Endometrial microvascular endothelial cells (primary cell): ENCODE data around the gene ABAT. TPM values are rescaled to one million over a fixed set of nuclear protein-coding genes. Genes with fewer than 3 reads are reported as not detected.
"Not testable (repeated sequence)": the region's sequence is repeated elsewhere in the genome, so short reads cannot be mapped to it uniquely, and the experiment has no call there.

Source experiments
- in situ Hi-C: cut with HindIII; loops from 2 replicates; pipeline ENCODE4 v1.10.0; 2017; ENCODE audit warnings: low sequenced_read_pairs, low pct_unique_long_range_greater_than_20kb; ENCODE audit errors: inconsistent ontology term
- total RNA-seq: library from RNA; depleted of rRNA; stranded (reverse); fragments of >200 nt; gene quantifications from one replicate; pipeline ENCODE4 v1.2.3, GENCODE V29; 2015; ENCODE audit errors: inconsistent ontology term

The ABAT gene
- total RNA-seq, 1 donor from 2014 or later: 0.56 TPM

GRCh38 chr16:8647721-8648318 lies 26.6 kb upstream of the ABAT start:
- in situ Hi-C loops: no loop called here

DNA sequence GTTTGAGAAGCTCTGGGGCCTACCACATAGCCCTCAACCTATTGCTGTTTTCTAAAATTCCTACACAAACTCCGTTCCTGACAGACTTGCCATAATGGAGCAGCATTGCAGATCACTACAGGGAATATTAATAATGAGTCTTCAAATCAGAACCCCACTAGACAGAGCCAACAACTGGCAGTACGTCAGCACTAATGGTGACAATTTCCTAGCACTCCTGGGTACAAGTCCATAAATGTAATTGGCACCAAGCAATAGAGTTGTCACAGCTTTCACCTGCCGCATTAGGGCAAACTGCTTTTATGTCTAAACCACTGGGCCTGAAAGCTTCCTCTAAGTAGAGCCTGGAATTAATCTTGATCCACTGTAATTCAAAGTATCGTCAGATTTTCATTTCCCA lies 25.5 kb upstream of the ABAT start:
- in situ Hi-C loops: no loop called here

DNA sequence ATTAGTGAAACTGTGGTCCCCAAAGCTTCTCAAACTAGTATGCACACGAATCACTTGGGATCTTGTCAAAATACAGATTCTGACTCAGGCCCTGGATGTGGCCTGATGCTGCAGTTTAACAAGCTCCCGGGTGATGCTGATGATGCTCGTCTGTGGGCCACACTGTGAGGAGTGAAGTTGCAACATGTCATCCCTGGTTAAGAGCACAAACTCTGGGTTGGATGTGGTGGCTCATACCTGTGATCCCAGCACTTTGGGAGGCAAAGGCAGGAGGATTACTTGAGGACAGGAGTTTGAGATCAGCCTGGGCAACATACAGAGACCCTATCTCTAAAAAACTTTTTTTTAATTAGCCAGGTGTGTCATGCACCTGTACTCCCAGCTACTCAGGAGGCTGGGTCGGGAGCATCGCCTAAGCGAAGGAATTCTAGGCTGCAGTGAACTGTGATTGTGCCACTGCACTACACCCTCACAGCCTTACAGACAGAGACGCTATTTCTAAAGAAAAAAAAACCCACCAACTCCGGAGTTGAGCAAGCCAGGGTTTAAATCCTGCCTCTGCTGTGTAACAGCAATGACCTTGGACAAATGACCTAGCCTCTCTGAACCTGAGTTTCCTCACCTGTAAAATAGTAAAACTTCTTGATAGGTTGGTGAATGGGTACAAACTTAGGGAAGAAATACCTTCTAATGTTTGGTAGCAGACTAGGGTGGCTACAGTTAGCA lies 24.4 kb upstream of the ABAT start:
- in situ Hi-C loops: no loop called here

DNA sequence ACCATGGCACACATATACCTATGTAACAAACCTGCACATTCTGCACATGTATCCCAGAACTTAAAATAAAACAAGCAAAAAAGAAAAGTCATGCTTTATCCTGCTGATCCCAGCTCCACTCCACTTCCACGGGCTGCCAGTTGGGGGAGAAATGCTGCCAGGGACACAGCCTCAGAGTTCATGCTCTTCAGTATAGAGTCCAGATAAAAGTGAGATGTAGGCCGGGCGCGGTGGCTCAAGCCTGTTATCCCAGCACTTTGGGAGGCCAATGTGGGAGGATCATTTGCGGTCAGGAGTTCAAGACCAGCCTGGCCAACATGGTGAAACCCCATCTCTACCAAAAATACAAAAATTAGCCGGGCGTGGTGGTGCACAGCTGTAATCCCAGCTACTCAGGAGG lies 22.5 kb upstream of the ABAT start:
- in situ Hi-C loops: not testable (repeated sequence)

DNA sequence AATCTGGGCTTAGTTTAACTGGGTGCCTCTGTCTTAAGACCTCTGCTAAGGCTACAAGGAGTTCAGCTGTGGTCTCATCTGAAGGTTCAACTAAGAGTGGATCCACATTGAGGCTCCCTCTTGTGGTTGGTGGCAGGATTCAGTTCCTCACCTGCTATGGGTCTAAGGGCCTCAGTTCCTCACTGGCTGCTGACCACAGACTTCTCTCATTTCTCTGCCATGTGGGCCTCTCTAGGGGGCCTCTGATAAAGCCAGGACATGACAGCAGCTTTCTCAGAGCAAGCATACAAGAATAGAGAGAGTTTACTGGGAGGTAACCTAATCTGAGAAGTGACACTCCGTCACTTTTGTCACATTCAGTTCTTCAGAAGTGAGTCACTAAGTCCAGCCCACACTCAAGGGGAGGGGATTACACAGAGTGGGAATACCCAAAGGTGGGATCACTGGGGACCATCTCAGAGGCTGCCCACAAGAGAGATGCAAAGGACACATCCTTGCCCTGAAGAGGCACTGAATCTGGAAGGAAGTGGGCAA lies 19.2 kb upstream of the ABAT start:
- in situ Hi-C loops: no loop called here

DNA sequence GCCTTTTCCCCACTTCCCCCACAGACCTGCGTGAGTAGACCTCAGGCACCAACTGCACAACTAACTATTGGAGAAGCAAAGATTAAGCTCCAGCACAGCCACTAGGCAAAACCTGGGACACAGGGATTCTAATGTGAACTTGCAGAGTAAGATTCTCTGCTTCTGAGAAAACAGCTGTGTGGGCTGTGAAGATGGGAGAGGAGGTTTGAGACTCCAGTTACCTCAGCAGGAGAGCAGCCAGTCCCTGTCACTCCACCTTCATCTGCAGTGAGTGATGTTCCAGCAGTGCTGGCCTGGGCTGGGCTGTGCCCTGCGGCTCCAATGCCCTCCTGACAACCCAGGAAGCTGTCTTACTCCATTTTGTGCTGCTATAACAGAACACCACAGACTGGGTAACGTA lies 18.0 kb upstream of the ABAT start:
- in situ Hi-C loops: no loop called here

DNA sequence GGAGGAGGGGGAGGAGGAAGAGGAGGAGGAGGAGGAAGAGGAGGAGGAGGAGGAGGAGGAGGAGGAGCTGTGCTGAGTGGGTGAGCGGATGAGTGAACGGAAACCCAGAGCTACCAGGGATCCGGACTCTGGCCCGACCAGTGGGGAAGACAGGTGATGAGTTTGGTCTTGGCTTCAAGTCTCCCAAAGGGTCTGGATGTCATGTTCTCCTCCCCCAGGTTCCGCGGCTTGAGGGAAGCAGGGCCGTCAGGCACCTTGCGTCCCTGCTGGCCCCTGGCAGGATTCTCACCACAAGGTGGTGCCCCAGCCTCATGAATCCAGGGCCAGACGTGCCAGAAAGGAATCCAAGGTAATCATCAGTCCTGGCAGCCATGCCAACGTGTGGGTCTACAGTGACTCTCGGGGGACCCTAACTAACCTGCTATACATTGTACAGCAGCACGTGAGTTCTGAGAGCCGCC lies 13.5 kb upstream of the ABAT start:
- in situ Hi-C loops: no loop called here

GRCh38 chr16:8661703-8662102 lies 12.7 kb upstream of the ABAT start:
- in situ Hi-C loops: no loop called here

- in situ Hi-C loops: no loop called here
Observed at GRCh38 chr16:8663192-8664089, 11.0 kb upstream of the ABAT start.

DNA sequence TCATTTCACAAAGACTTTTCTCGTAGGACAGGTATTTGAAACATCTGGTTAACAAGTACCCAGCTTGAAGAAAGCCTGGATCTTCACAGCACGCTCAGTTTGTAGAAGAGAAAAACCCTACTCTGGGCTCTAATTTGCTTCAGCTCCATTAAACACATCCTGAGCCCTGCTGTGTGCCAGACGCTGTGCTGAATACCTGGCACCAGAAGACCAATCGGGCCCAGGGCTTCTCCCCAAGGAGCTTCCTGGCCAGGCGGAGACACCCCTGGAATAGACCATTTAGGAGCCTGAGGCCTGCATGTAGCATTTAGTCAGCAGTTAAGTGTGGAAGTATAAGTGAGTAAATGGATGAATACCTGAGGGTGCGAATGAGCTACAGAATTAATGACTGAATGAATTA lies 8.9 kb upstream of the ABAT start:
- in situ Hi-C loops: no loop called here

DNA sequence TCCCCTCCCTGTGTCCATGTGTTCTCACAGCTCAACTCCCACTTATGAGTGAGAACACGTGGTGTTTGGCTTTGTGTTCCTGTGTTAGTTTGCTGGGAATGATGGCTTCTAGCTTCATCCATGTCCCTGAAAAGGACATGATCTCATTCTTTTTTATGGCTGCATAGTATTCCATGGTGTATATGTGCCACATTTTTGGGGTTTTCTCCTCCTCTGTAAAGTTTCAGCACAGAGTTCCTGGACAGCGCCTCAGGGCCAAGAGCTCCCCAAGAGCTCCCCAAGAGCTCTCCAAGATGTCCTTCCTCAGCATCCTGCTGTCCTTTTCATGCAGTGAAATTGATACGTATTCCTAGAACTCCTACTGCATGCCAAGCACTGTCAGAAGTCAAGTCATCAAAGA lies 6.9 kb upstream of the ABAT start:
- in situ Hi-C loops: no loop called here

- in situ Hi-C loops: no loop called here
Observed at GRCh38 chr16:8668113-8668512, 6.3 kb upstream of the ABAT start.

GRCh38 chr16:8669481-8669880 lies 4.9 kb upstream of the ABAT start:
- in situ Hi-C loops: no loop called here

DNA sequence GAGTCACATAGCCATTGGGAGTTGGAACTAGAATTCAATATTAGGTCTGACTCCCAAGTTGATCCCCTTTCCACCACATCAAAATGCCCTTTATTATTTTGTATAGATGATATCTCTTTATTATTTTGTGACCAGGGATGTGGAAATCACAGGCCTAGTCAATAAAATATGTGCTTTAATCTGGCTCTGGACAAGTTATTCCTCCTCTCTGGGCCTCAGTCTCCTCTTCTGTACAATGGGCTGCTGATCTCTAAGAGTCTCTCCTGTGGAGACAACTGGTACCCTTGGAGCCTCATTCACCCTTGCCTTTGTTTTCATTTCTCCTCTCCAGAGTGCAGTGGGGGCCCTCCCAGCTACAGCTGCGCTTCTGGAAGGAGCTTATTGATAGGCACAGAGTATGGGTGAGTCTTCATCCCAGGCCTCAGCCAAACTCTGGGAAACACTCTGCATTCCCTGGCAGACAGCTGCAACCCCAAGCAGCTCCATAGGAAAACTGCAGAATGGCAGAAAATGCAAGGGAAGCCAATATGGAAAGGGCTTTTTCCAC lies 4.3 kb upstream of the ABAT start:
- in situ Hi-C loops: no loop called here

DNA sequence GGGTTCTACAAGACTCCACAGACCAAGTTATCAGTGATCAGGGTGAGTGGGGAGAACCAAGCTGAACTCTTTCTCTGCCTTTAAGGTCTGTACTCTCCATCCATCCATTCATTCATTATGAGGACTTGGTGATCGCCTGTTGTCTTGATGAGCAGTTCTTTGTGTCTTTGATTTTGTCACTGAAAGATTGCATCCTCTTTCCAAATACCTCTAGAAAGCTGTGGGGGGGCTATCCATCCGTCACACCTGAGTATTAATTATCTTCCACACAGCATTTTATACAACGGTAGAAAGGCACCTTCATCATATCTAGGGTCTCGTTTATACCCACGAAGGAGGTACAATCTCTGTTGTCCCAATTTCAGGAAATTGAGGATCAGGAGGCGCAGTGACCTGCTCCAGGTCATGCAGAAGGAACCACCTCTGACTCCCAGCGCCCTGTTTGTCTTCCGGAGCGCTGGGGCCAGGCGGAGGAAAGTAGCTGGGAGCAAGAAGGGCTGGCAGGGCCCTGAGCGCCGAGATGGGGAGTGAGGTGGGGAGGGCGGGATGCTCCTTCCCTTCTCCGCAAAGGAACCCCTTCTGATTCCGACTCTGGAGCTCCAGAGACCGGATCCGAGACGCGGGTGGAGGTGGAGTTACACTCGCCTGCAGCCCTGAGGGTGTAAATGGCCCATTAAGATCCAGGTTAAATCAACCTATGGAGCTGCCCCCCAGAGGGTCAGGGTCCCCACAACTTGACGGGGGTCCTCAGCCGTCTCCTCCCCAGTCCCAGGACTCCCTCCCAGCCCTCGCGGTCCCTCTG lies 605 bp upstream of the ABAT start:
- in situ Hi-C loops: no loop called here

- in situ Hi-C loops: no loop called here
Observed at GRCh38 chr16:8675183-8676159, 1.1 kb downstream of the ABAT start.

- in situ Hi-C loops: no loop called here
Observed at GRCh38 chr16:8676160-8676547, 1.7 kb downstream of the ABAT start.
